Neutrophil (primary cell): ENCODE measurements around the gene PAAF1.

Experiments
- H3K27ac ChIP-seq: fragments of 200-600 bp; sonication (generic); 2 replicates; pipeline ENCODE4 v1.5.1; 2016; ENCODE audit warnings: mild to moderate bottlenecking, moderate library complexity
- H3K27me3 ChIP-seq: fragments of 200-600 bp; sonication (generic); 2 replicates; pipeline ENCODE4 v1.6.0; 2016; ENCODE audit warnings: mild to moderate bottlenecking
- H3K36me3 ChIP-seq: fragments of 200-600 bp; sonication (generic); 2 replicates; pipeline ENCODE4 v1.5.1; 2017
- H3K4me1 ChIP-seq, 2 experiments: fragments of 200-600 bp in 1 of 2; sonication (generic) in 1 of 2; 1 replicate in 1 of 2; 2 replicates in 1 of 2; pipeline versions ENCODE4 v1.5.1 to v1.6.1; 2013 to 2016; ENCODE audit warnings: low read depth in 1 of 2, low read length in 1 of 2, mild to moderate bottlenecking in 1 of 2, moderate library complexity in 1 of 2; ENCODE audit not compliant: control insufficient read depth in 1 of 2, insufficient read depth in 1 of 2
- H3K4me3 ChIP-seq, 2 experiments: fragments of 200-600 bp in 1 of 2; sonication (generic) in 1 of 2; 1 replicate in 1 of 2; 2 replicates in 1 of 2; pipeline ENCODE4 v1.5.1; 2013 to 2016; ENCODE audit warnings: low read depth in 1 of 2, low read length in 1 of 2, mild to moderate bottlenecking in 1 of 2, moderate library complexity in 1 of 2
- H3K9me3 ChIP-seq: fragments of 200-600 bp; sonication (generic); 2 replicates; pipeline ENCODE4 v1.5.1; 2016
- CTCF ChIP-seq: fragments of 200-600 bp; sonication (generic); IDR thresholded peaks from 2 replicates; pipeline ENCODE4 v1.5.1; 2016; ENCODE audit warnings: antibody characterized with exemption

Gene PAAF1

GRCh38 chr11:73965764-73966121 is 88.9 kb downstream of the PAAF1 start:
- Histone ChIP-seq H3K36me3 (no peaks in the 10 kb centered on the region), H3K4me1 (peaks cover 3 to 5% of the 10 kb centered on the region in 2 experiments), H3K27ac (no peak overlapping the region), H3K27me3 (peaks cover 11% of the 10 kb centered on the region), H3K4me3 (no peak overlapping the region), H3K9me3 (no peaks in the 10 kb centered on the region)
- no peak for TF ChIP-seq CTCF

GRCh38 chr11:73968356-73968966 is 91.7 kb downstream of the PAAF1 start:
- no peaks in the 10 kb centered on the region for H3K9me3 ChIP-seq
- peaks cover 6% of the 10 kb centered on the region for H3K36me3 ChIP-seq
- H3K27ac ChIP-seq, result no peak overlapping the region
- peaks cover 11% of the 10 kb centered on the region for H3K27me3 ChIP-seq
- H3K4me1 ChIP-seq, result peaks cover 3 to 5% of the 10 kb centered on the region in 2 experiments
- TF ChIP-seq CTCF, result no peak
- no peak overlapping the region for H3K4me3 ChIP-seq

- Histone ChIP-seq H3K27ac (no peak overlapping the region), H3K36me3 (peaks cover 12% of the 10 kb centered on the region), H3K4me3 (no peak overlapping the region), H3K9me3 (no peaks in the 10 kb centered on the region), H3K4me1 (peaks cover 7 to 12% of the 10 kb centered on the region in 2 experiments), H3K27me3 (peaks cover 11% of the 10 kb centered on the region)
- TF ChIP-seq CTCF, result no peak
These were observed 92.3 kb downstream of the PAAF1 start for GRCh38 chr11:73969091-73969490.

GRCh38 chr11:73969991-73970800 is 93.4 kb downstream of the PAAF1 start:
- Histone ChIP-seq H3K9me3 (no peaks in the 10 kb centered on the region), H3K4me3 (no peak overlapping the region), H3K4me1 (peaks cover 10% of the 10 kb centered on the region in 2 experiments), H3K27ac (no peak overlapping the region), H3K36me3 (peaks cover 23% of the 10 kb centered on the region), H3K27me3 (peaks cover 7% of the 10 kb centered on the region)
- no peak for TF ChIP-seq CTCF

GRCh38 chr11:73971175-73971719 is 94.4 kb downstream of the PAAF1 start:
- H3K4me1 ChIP-seq, result peaks cover 10% of the 10 kb centered on the region in 2 experiments
- no peak for TF ChIP-seq CTCF
- no peak overlapping the region for H3K27ac ChIP-seq
- peaks cover 34% of the 10 kb centered on the region for H3K36me3 ChIP-seq
- no peak overlapping the region for H3K4me3 ChIP-seq
- H3K27me3 ChIP-seq, result no peaks in the 10 kb centered on the region
- no peaks in the 10 kb centered on the region for H3K9me3 ChIP-seq
